Stromal cell of bone marrow (primary cell): ENCODE results near the gene KRTAP20-1.

Experiments
- DNase-seq: peaks from one replicate; pipeline ENCODE4 v3.0.0-alpha.2; 2012; ENCODE audit warnings: low read depth

KRTAP20-1 gene, protein sequence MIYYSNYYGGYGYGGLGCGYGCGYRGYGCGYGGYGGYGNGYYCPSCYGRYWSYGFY

GRCh38 chr21:30616125-30616524 lies at the start of gene KRTAP20-1:
TSS of gene KRTAP20-1 (plus strand) at chr21:30616425. CDS start at chr21:30616455, 30 bp downstream.
- no peak for DNase-seq

GRCh38 chr21:30567617-30568016 lies 48.6 kb upstream of the KRTAP20-1 start:
- DNase-seq = no peak

DNA sequence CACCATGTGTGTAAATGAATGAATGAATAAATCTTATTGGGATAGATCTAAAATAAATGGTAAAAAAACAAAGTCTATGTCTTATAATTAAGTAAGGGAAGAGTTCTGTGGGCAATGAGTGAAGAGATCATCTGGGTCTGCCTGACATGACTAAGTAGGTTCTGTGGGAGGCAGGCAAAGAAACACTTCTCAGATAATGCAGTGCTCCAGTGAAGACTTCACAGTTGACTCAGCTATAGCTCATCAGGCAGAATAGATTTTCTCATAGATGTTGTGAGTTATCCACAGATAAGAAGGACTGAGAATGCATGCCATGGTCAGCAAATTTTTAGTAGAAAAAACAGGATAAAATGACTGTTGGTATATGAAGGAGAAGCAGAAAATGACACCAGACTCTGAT lies 38.5 kb upstream of the KRTAP20-1 start:
- no peak for DNase-seq

DNA sequence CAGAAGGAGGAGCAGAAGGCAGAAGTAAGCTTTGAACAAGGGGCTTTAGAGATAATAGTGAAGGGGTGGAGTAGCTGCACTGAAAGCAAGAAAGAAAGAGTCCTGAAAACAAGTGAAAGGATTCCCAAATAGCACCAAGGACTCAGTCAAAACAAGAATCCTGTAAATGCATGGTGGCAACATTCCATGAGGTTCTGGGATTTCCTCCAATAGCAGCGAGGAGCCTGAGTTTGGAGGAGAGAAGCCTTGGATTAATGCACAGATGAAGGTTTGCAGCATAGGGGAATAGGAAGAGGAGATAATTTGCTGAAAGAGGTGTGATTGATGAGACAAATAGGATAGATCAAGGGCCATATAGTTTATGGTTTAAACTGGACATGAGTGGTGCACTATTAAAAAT lies 36.9 kb upstream of the KRTAP20-1 start:
- DNase-seq = no peak

DNA sequence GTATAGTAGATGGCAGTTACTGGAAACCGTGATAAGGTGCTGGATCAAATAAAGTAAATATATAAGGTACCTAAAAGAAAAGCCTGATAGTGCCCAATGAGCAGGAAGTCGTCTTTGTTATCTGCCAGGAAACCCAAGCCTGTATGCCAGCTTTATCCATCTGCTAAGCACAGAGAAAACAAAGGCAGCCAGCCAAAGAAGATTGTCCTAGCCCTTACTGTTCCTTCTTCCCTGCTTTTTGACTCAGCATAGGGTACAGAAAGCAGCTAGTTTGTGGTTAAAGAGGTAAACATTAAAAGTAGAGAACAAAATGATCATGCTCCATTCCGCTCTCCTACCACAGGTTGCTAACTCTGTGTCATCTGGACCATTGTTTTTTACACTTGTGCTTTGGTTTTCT lies 36.1 kb upstream of the KRTAP20-1 start:
- no peak for DNase-seq

DNA sequence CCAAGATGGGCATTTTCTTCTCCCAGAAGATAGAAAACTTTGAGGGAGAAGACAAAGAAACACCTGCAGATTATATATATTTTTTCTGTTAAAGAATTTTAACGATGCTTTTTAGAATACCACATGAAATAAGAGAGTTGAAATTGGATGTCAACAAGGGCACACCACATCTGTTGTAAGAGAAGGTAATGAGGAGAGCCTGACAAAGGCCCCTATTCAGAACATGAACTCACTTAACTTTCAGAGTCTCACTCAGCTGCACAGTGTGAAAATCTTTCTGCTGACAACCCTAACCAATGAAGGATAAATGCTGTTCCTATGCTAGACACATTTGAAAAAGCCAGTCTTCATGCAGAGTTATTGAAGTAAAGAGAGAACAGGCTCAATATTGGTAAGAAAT lies 33.4 kb upstream of the KRTAP20-1 start:
- no peak for DNase-seq

DNA sequence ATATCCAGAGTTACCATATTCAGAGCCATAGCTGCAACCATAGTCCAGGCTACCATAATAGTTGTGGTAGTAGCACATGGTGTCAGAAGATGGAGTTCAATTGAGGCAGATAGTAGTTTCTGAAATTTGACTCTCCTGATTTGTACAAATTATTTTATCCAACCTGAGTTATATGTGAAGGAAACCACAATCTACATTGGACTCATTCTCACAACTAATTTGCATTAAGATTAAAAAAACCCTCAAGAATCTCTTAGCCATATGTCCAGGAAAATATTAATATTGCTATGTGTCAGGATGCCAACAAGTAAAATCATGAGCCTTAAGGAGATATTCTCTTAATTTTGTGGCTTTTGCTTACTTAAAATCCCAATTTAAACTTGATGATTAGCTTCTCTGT lies 25.9 kb upstream of the KRTAP20-1 start, which contains the start of gene KRTAP22-2:
Gene KRTAP22-2, minus strand, starts transcription at position 101 of the 400 bp plus-strand sequence.
- DNase-seq = no peak

GRCh38 chr21:30592140-30592539 lies 24.1 kb upstream of the KRTAP20-1 start, which contains the start of gene KRTAP6-3:
TSS of gene KRTAP6-3 (plus strand) at chr21:30592440. CDS start at chr21:30592446, 6 bp downstream.
- no peak for DNase-seq

- no peak for DNase-seq
Observed at GRCh38 chr21:30598802-30599201, 17.4 kb upstream of the KRTAP20-1 start, which contains the start of gene KRTAP6-2. TSS of gene KRTAP6-2 (minus strand) at chr21:30598902. CDS start at chr21:30598874, 28 bp downstream.

DNA sequence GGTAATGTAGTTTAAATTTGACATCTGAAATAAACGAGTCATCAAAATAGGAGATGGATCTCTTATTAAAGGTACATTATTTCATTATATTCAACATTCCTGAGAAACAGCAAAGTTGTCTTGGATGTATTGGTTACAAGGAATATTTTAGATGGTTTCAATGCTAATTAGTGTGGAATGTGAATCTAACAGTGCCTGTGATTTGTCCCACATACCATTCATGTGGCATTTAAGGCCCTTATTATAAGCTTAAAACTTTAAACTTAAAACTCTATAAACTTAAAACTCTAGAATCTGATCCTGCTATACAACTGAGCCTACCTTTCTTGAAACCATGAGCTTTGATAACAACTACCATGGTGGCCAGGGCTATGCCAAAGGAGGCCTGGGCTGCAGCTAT lies 15.4 kb upstream of the KRTAP20-1 start, which contains the start of gene KRTAP22-1:
Gene KRTAP22-1, plus strand, starts transcription at position 301 of the 400 bp plus-strand sequence.
- no peak for DNase-seq

GRCh38 chr21:30605968-30606367 lies 10.3 kb upstream of the KRTAP20-1 start:
- no peak for DNase-seq

GRCh38 chr21:30612132-30612531 lies 4.1 kb upstream of the KRTAP20-1 start:
- DNase-seq = no peak

GRCh38 chr21:30613836-30614235 lies 2.4 kb upstream of the KRTAP20-1 start, which contains the start of gene KRTAP6-1:
TSS of gene KRTAP6-1 (minus strand) at chr21:30613930. CDS start at chr21:30613904, 26 bp downstream.
- no peak for DNase-seq

GRCh38 chr21:30615199-30615598 lies 1.0 kb upstream of the KRTAP20-1 start:
- no peak for DNase-seq

DNA sequence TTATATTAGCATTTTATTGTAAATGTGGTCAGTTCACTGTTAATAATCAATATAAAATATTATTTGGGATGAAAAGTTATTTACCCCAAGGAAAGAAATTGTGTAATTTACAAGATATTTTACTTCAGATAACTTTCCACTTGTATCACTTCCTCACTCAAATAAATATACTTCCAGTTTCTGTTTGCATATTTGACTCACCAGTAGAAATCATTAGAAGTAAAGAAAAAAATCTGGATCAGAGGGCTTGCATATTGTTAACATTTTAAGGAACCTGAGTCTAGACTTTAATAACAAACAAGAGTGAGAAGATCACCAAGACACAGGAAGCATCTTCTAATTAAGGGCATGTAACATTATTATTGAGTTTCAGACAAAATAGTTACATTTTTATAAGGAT lies 3.9 kb downstream of the KRTAP20-1 start:
- DNase-seq = no peak

GRCh38 chr21:30620522-30620921 lies 4.3 kb downstream of the KRTAP20-1 start, which contains the start of gene KRTAP20-4:
TSS of gene KRTAP20-4 (plus strand) at chr21:30620627.
- no peak for DNase-seq

DNA sequence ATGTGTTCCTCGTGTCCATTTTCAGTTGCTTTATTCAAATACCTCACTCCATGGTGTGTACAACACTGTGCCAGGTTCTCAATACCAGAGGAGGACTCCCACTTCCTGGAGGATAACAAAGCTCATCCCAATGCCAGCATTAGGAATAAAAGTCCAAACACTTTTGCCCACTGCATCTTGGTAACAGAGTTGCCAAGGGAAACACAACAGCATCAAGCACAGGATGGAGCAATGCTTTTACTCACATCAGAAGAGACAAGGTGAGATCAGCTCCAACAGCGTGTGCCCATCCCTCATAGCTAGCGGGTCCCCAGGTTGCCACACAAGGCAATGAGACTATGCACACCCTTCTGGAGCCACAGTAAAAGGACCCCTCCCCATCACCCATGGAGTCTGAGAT lies 7.1 kb downstream of the KRTAP20-1 start:
- DNase-seq = no peak

DNA sequence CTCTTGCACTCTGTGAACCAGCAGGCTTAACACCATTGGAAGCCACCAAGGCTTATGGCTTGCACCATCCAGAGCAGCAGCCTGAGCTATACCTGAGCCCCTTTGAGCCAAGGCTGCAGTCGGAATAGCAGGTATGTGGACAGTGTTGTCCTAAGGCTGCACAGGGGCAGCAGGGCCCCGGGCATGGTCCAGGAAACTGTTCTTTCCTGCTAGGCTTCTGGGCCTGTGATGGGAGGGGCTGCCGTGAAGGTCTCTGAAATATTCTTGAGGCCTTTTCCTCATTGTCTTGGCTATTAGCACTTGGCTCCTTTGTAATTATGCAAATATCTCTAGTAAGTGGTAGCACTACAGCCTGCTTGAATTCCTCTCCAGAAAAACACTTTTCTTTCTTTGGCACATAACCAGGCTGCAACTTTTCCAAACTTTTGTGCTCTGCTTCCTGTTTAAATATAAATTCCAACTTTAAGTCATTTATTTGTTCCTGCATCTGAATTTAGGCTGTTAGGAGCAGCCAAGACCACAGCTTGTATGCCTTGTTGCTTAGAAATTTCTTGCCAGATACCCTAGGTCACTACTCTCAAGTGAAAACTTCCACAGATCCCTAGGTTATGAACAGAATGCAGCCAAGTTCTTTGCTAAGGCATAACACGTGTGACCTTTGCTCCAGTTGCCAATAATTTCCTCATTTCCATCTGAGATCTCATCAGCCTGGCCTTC lies 9.4 kb downstream of the KRTAP20-1 start:
- DNase-seq = no peak

GRCh38 chr21:30628109-30628508 lies 11.9 kb downstream of the KRTAP20-1 start:
- DNase-seq = no peak

DNA sequence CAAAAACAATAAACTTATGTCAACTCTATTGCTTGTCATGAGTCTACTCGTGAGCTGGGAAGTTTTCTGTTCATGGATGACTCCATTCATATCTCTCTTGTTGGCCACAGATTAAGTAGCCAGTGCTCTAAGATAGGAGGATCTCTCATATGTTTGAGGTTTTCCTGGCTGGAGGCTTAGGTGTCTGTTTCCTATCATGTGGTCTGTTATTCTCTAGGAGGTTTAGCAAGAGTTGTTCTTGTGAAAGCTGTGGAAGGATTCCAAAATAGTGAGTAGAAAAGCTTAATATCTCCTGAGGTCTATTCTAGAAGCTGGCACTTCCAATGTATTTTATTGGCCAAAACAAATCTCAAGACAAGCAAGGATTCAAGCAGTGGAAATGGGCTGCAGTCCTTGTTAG lies 13.0 kb downstream of the KRTAP20-1 start:
- DNase-seq = no peak

GRCh38 chr21:30634906-30635305 lies 18.7 kb downstream of the KRTAP20-1 start, which contains the start of gene KRTAP20-2:
TSS of gene KRTAP20-2 (plus strand) at chr21:30635206. CDS start at chr21:30635264, 58 bp downstream.
- DNase-seq = no peak

DNA sequence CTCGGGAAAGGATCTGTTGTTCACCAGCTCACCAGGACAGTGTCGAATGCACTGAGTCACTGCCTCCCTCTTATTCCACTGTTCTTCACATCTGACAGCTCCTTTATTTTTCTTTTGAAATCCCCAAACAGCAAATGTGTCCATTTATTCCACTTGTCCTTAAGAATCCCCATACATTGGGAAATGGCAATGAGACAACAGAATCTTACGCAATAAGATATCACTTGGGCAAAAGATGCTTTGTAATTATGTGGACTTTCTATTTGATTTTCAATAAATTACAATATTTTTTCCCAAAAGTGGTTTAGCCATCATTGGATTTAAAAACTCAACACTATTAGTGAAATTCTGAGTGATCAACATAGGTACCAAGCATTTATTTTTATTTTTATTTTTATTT lies 22.5 kb downstream of the KRTAP20-1 start:
- DNase-seq = no peak

GRCh38 chr21:30642564-30642963 lies 26.3 kb downstream of the KRTAP20-1 start, which contains the start of gene KRTAP20-3:
TSS of gene KRTAP20-3 (plus strand) at chr21:30642864.
- DNase-seq = no peak
